ENCODE measurements around the gene MRPL47. TPM values are rescaled to one million over a fixed set of nuclear protein-coding genes. Genes with fewer than 3 reads are reported as not detected.
A peak's percentile ranks its signal among the peaks of the same experiment; 100 is the strongest.

MRPL47 gene
- total RNA-seq, 1 experiment from 2014 or later = 66.6 TPM

DNA sequence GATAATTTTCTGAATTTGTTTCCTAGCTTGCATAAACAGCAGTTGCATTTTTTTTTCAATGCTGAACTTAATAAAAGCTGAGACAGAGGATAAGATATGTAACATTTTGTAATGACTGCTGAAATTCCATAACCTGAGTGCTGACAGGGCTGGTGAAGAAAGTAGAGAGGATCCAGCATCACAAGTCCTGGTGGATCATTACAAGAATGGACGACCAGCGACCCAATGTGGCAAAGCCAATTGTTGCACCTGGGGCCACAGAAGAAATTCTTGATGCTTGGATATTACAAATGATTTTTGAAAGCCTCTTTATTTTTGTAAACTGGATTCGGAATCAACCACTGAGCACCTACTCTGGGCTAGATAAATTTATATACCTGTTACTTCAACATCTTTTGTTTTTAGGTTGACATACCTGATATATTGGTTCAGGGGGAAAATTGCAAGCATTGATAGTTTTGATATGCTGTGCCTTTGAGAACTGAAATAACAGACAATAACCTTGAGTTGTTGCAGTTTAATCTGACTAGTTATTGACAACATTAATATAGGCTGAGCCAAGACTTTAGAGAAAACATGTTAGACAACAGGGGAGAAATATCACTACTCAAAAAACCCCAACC, 45.6 kb downstream of the MRPL47 start:
- peak; percentile 82 for DNase-seq
- Histone ChIP-seq H3K27me3 (ENCODE audit: control insufficient read depth, insufficient read depth, low read length) (no peaks in the 10 kb centered on the region), H3K36me3 (replicated peaks; ENCODE audit: control insufficient read depth, insufficient read depth, low read length) (no peaks in the 10 kb centered on the region), H3K4me3 (ENCODE audit: insufficient read depth, low read depth, low read length) (no peak overlapping the region)

DNA sequence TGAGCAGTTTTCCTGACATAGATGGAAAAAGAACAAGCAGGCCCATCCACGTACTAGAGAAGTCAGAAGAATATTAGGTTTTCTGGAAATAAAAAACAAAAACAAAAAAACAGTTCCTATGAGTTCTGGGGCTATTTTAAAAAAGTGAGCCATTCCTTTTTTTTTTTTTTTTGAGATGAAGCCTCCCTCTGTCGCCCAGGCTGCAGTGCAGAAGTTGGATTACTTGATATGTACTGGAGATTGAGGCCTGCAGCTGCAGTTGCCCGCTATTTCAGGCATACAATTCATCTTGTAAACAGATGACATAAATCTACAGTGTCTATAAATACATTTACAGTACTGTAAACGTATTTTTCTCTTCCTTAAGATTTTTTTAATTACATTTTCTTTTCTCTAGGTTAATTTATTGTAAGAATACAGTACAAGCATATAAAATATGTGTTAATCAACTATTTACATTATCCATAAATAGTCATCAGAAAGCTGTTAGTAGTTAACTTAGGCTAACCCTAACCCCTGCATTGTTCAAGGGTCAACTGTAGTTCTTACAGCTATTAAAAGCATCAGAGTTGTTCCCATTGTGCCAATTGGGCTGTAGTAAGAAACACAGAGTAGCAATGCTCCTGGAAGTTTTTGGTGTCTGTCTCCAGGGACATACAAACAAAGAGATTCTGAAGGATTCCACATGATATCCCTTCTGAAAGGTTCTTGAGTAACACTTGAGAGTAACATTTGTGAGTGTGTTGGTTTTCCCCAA, 52.9 kb downstream of the MRPL47 start:
- no peaks in the 10 kb centered on the region for H3K36me3 ChIP-seq (replicated peaks; ENCODE audit: control insufficient read depth, insufficient read depth, low read length)
- H3K27me3 ChIP-seq (ENCODE audit: control insufficient read depth, insufficient read depth, low read length) = no peaks in the 10 kb centered on the region
- no peak overlapping the region for H3K4me3 ChIP-seq (ENCODE audit: insufficient read depth, low read depth, low read length)
- no peak for DNase-seq

- no peak overlapping the region for H3K4me3 ChIP-seq (ENCODE audit: insufficient read depth, low read depth, low read length)
- no peaks in the 10 kb centered on the region for H3K27me3 ChIP-seq (ENCODE audit: control insufficient read depth, insufficient read depth, low read length)
- no peak for DNase-seq
- H3K36me3 ChIP-seq (replicated peaks; ENCODE audit: control insufficient read depth, insufficient read depth, low read length) = no peaks in the 10 kb centered on the region
Observed at GRCh38 chr3:179546814-179547241, 57.6 kb downstream of the MRPL47 start.

DNA sequence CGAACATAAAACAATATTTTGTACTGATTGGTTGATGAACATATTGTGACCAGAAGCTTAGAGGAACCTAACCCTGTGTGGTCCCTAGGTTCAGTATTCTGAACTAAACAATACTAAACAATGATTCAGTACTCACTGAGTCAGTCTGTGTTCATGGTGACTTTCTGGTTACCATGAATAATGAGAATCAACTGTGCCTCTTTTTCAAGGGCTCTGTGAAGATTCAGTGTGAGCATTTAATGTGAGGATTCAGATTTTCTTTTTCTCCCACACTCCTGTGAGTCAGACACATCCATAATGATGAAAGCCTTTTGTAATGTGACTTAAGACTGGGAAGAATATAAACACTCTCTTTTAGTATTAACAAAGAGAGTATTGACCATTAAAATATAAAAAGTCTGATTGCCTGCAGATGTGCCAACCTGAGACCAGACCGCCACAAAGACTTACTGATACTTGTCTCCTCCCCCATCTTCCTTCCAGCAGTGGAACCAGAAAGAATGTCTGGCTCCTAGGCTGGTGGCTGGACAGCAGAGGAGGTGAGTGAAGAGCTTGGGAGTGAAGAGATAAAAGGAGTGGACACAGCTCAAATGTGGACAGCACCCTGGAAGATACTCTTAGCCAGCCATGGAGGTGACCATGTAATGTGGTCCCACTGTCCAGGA, 59.3 kb downstream of the MRPL47 start:
- H3K36me3 ChIP-seq (replicated peaks; ENCODE audit: control insufficient read depth, insufficient read depth, low read length) = no peaks in the 10 kb centered on the region
- DNase-seq = no peak
- no peaks in the 10 kb centered on the region for H3K27me3 ChIP-seq (ENCODE audit: control insufficient read depth, insufficient read depth, low read length)
- no peak overlapping the region for H3K4me3 ChIP-seq (ENCODE audit: insufficient read depth, low read depth, low read length)

DNA sequence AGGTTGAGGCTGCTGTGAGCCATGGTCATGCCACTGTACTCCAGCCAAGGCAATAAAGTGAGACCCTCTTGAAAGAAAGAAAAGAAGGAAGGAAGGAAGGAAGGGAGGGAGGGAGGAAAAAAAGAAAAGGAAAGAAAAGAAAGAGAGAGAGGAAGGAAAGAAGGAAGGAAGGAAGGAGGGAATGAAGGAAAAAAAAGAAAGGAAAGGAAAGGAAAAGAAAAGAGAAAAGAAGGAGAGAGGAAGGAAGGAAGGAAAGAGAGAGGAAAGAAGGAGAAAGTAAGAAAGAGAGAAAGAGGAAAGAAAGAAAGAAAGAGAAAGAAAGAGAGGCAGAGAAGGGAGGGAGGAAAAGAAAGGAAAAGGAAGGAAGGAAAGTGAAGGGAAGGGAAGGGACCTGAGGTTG, 62.1 kb downstream of the MRPL47 start:
- Histone ChIP-seq H3K4me3 (ENCODE audit: insufficient read depth, low read depth, low read length) (no peak overlapping the region), H3K27me3 (ENCODE audit: control insufficient read depth, insufficient read depth, low read length) (no peaks in the 10 kb centered on the region), H3K36me3 (replicated peaks; ENCODE audit: control insufficient read depth, insufficient read depth, low read length) (no peaks in the 10 kb centered on the region)
- no peak for DNase-seq

- H3K36me3 ChIP-seq (replicated peaks; ENCODE audit: control insufficient read depth, insufficient read depth, low read length) = no peaks in the 10 kb centered on the region
- no peak overlapping the region for H3K4me3 ChIP-seq (ENCODE audit: insufficient read depth, low read depth, low read length)
- no peaks in the 10 kb centered on the region for H3K27me3 ChIP-seq (ENCODE audit: control insufficient read depth, insufficient read depth, low read length)
- no peak for DNase-seq
Observed at GRCh38 chr3:179541596-179541995, 62.8 kb downstream of the MRPL47 start.

DNA sequence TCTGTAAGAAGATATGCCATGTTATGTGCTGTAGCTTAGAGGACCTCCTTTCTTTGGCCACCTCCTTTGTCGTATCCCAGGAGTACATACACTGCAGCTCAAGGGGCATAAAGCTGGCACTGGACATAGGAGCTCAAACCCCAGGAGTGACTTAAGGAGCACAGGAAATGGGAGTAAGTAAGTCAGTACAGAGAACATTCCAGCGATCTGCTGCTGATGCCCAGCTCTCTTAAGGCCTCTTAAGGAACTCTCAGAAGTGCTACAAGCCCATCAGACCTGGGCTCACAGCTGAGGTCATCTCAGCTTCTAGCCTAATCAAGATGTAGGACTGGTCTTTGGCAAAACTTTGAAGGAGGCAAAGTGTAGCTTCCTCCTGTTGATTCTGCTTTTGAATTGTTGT, 63.3 kb downstream of the MRPL47 start:
- Histone ChIP-seq H3K4me3 (ENCODE audit: insufficient read depth, low read depth, low read length) (no peak overlapping the region), H3K36me3 (replicated peaks; ENCODE audit: control insufficient read depth, insufficient read depth, low read length) (no peaks in the 10 kb centered on the region), H3K27me3 (ENCODE audit: control insufficient read depth, insufficient read depth, low read length) (no peaks in the 10 kb centered on the region)
- DNase-seq = no peak

Other genes with a start within 250 kb of the MRPL47 start
- 50.4 and 56.1 TPM in 2 replicates for gene GNB4, start 153.2 kb downstream of the MRPL47 start, total RNA-seq (2014; rRNA removed; shearing (Covaris generic))
- 91.8 and 103 TPM in 2 replicates for gene ACTL6A, start 41.7 kb downstream of the MRPL47 start, total RNA-seq (2014; rRNA removed; shearing (Covaris generic))
- gene NDUFB5, start 156 bp upstream of the MRPL47 start, total RNA-seq (2014; rRNA removed; shearing (Covaris generic)) = 138 and 172 TPM in 2 replicates
- gene USP13, start 48.4 kb upstream of the MRPL47 start, total RNA-seq (2014; rRNA removed; shearing (Covaris generic)) = 10.5 and 12.4 TPM in 2 replicates